Activated CD8-positive, alpha-beta memory T cell treated with anti-CD3 and anti-CD28 coated beads, Interleukin-2, amount 50 U/mL, for 1 hour (primary cell): ENCODE measurements around the gene SFPQ.
"Not testable (repeated sequence)": the region's sequence is repeated elsewhere in the genome, so short reads cannot be mapped to it uniquely, and the experiment has no call there.

Source experiments
- DNase-seq: peaks from one replicate; pipeline ENCODE4 v3.0.0-alpha.2; 2020; ENCODE audit errors: extremely low read depth

SFPQ gene

DNA sequence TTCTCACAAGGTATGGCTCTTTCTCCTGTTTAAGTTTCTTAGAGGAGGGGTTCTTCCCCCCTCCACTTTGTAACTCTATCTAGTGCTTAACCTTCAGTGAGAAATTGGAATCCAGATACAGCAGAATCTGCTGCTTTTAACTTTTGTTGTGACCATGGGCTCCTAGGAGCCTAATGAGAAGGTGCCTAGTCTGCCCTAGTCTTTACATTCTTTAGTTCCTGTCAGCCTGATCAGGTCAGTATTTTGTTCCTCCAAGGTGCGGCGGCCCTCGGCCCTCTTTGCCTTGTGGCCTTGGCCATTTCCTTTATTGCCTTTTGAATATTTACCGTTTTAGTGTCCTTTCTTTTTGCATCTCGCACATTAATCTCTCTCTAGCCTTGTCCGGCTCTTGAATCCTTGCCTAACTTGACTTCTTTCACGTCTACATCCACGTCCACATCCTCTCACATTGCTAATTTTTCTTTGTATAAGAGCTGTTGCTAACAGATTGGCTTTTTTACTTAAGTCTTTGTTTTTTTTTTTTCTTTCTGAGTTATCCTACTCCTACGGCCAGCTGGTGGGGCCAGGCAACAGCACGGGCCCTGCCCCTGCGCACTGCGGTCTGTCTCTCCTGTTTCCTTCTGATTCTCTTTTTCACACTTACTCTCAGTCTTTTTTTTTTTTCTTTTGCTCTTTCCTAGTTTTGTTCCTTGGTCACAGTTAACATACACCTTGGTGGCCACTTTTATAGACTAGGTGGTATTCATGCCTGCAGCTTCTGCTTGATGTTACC is 49.0 kb downstream of the SFPQ start:
- no peak for DNase-seq

DNA sequence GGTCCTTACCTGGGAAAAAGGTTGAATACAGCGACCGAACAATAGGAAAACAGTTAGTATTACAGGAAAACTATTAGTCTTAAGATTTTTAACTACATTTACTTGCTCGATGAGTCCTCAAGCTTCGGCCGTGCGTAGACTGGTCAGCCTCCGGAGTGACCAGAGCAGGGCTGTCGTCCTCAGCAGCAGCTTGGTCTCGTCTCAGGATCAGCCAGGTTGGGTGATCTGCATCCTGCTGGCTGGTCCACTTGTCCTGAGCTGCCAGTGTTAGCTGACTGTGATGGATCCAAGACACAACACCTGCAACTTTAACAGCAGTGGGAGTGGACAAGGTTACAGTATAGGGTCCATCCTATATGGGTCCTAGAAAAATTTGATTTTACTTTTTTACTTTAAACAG is 50.2 kb downstream of the SFPQ start:
- not testable (repeated sequence) for DNase-seq

GRCh38 chr1:35142294-35142693 is 50.7 kb downstream of the SFPQ start:
- DNase-seq: not testable (repeated sequence)

GRCh38 chr1:35137590-35137989 is 55.4 kb downstream of the SFPQ start:
- not testable (repeated sequence) for DNase-seq

DNA sequence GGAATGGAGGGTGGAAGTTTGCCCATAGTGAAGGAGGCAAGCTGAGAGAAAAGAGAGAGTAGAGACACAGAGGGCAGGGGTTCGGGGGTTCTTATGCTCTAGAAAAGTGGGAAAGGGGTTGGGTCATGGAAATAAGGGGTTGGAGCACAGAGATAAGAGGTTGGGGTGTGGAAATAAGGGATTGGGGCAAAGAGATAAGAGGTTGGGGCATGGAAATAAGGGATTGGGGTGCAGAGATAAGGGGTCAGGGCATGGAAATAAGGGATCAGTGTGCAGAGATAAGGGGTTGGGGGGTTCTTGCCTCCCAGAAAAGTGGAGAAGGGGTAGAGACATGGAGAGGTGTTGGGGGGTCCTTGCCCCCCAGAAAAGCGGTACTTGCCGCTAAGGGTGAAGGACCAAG is 56.2 kb downstream of the SFPQ start:
- no peak for DNase-seq
